Esophagus muscularis mucosa (tissue), 4 donors: ENCODE results near the gene ZBTB48. TPM values are rescaled to one million over a fixed set of nuclear protein-coding genes. Genes with fewer than 3 reads are reported as not detected.

ENCODE experiments used
- DNase-seq: peaks from one replicate; pipeline ENCODE4 v3.0.0-alpha.2; 2017; ENCODE audit errors: extremely low spot score
- H3K27ac ChIP-seq, 4 donors: fragments of 200-600 bp; sonication (generic); replicated peaks in 1 of 4; 1 replicate in 3 of 4; 2 replicates in 1 of 4; pipeline ENCODE4 v1.5.1; 2016 to 2019; ENCODE audit warnings: mild to moderate bottlenecking in 1 of 4
- H3K27me3 ChIP-seq, 4 donors: fragments of 200-600 bp; sonication (generic); one replicate each; pipeline versions ENCODE4 v1.5.1 to v1.6.0; 2016 to 2019
- H3K36me3 ChIP-seq, 4 donors: fragments of 200-600 bp; sonication (generic); one replicate each; pipeline ENCODE4 v1.5.1; 2016 to 2019
- H3K4me1 ChIP-seq, 4 donors: fragments of 200-600 bp; sonication (generic); one replicate each; pipeline ENCODE4 v1.5.1; 2016 to 2019
- H3K4me3 ChIP-seq, 4 donors: fragments of 200-600 bp; sonication (generic); 1 replicate in 2 of 4; 2 replicates in 2 of 4; pipeline ENCODE4 v1.5.1; 2016 to 2019; ENCODE audit warnings: mild to moderate bottlenecking in 4 of 4, moderate library complexity in 1 of 4
- H3K9me3 ChIP-seq, 4 donors: fragments of 200-600 bp; sonication (generic); 1 replicate in 3 of 4; 2 replicates in 1 of 4; pipeline ENCODE4 v1.5.1; 2016 to 2019
- EP300 ChIP-seq: sonication (generic); formaldehyde crosslinking; IDR thresholded peaks from one replicate; pipeline ENCODE4 v1.6.1; 2017; ENCODE audit warnings: antibody characterized with exemption
- POLR2A ChIP-seq: fragments of 450-650 bp; IDR thresholded peaks from one replicate; pipeline ENCODE4 v1.6.1; 2017; ENCODE audit warnings: antibody characterized with exemption, moderate library complexity, mild to moderate bottlenecking, low read depth
- POLR2AphosphoS5 ChIP-seq, 2 donors: sonication (generic); formaldehyde crosslinking; IDR thresholded peaks; one replicate each; pipeline ENCODE4 v1.6.1; 2017; ENCODE audit warnings: antibody characterized with exemption in 2 of 2
- WGBS: methylation state at CpG from one replicate; pipeline ENCODE4 v1.1.5; 2018; 5-methylcytosine and 5-hydroxymethylcytosine counted together
- intact Hi-C: fragments of 100-400 bp; cut with DNase I; formaldehyde crosslinking; loops from one replicate; pipeline ENCODE4 v1.15.1; 2023
- total RNA-seq, 4 donors: library from RNA; depleted of rRNA; stranded (reverse); fragments of >200 nt; gene quantifications; one replicate each; pipeline versions ENCODE4 v1.1.0 to v1.2.1, GENCODE V29; 2016
- TF ChIP-seq, protein P1 (sequence below), 3 experiments: fragments of 200-600 bp in 2 of 3; fragments of 450-650 bp in 1 of 3; sonication (generic) in 2 of 3; IDR thresholded peaks; one replicate each; pipeline ENCODE4 v1.5.1; 2017 to 2019; ENCODE audit warnings: antibody characterized with exemption in 3 of 3, mild to moderate bottlenecking in 2 of 3, moderate library complexity in 1 of 3

The ZBTB48 gene
- total RNA-seq, 4 donors from 2014 or later = 15.0 to 24.9 (median 16.4) TPM

DNA sequence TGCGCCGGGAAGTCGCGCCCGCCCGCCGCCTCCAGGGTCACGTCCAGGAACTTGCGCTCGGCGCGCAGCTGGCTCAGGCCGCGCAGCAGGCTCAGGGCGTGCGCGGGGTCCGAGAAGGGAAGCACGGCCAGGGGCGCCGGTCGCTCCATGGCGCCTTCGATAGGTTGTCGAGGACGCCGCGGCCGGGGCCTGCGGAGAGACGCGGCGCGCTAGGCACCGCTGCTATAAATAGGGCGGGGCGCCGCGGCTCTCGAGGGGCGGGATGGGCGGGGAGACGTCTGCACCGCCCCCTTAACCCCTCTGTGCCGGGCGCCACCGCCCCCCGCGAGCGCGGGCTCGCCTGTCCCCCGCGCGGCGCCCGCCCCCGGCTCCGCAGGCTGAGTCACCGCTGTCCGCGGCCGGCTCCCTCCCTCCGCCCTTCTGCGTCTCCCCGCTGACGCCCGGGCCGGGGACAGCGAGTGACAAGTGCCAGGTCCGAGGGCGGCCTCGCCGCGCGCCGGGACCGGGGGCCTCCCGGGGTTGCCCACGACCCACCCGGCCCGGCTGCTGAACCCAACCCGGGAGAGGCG is 23.0 kb downstream of the ZBTB48 start, which contains the start of gene KLHL21:
TSS of gene KLHL21 (minus strand) at position 201 of the 569 bp plus-strand sequence. CDS start at position 149, 52 bp downstream.
- 0% methylated on average over 9 of the region's 84 CpGs for WGBS
- H3K9me3 ChIP-seq = no peaks in the 10 kb centered on the region
- TF ChIP-seq, protein P1, sequence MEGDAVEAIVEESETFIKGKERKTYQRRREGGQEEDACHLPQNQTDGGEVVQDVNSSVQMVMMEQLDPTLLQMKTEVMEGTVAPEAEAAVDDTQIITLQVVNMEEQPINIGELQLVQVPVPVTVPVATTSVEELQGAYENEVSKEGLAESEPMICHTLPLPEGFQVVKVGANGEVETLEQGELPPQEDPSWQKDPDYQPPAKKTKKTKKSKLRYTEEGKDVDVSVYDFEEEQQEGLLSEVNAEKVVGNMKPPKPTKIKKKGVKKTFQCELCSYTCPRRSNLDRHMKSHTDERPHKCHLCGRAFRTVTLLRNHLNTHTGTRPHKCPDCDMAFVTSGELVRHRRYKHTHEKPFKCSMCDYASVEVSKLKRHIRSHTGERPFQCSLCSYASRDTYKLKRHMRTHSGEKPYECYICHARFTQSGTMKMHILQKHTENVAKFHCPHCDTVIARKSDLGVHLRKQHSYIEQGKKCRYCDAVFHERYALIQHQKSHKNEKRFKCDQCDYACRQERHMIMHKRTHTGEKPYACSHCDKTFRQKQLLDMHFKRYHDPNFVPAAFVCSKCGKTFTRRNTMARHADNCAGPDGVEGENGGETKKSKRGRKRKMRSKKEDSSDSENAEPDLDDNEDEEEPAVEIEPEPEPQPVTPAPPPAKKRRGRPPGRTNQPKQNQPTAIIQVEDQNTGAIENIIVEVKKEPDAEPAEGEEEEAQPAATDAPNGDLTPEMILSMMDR (IDR thresholded peaks at IDR 0.05) = no peak
- TF ChIP-seq POLR2AphosphoS5 (IDR thresholded peaks at IDR 0.05) = peak; percentile 81 to 96
- peak; percentile 73 for TF ChIP-seq POLR2A
- no peak for TF ChIP-seq EP300
- intact Hi-C loops = no loop called here
- no peaks in the 10 kb centered on the region for H3K27me3 ChIP-seq
- H3K36me3 ChIP-seq = peaks cover 12 to 20% (median 17%) of the 10 kb centered on the region in 4 donors
- H3K27ac ChIP-seq = peak within 1 kb of the TSS; percentile 96 to 99 (median 98)
- DNase-seq = peak; percentile 95
- H3K4me3 ChIP-seq = peak within 1 kb of the TSS; percentile 70 to 83 (median 76)
- H3K4me1 ChIP-seq = peaks cover 50 to 74% (median 67%) of the 10 kb centered on the region in 4 donors

DNA sequence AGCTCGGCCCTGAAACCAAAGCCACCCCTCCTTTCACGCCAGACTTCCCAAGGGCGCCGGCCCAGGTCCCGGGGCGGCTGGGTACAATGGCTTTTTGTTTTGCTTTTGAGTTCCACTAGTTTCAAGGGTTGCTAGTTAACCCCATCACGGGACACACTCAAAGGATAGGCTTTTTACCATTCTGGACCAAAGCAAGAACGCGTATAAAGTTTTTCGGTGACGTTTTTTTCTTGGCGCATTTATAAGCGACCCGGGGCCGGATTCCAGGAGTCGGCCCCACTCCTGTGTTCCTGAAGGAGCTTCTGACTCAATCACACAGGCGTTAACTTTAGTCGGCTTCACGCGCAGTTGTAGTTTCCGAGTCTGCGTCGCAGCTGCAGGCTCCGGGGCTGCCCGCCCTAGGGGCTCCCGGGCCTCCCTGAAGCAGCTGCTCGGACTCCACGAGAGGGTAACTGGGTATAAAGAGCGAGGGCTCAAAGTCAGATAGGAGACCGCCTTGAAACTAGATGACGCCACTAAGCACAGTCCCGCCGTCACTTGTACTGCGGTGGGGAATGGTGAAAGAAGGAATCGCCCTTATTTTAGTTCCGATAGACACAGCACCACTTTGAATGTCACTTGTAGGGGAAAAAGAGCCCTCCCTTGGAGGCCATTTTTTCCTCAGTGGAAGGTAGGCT is 23.6 kb downstream of the ZBTB48 start:
- WGBS = 3% methylated on average over 26 of the region's 36 CpGs
- Histone ChIP-seq H3K36me3 (peaks cover 6 to 14% (median 11%) of the 10 kb centered on the region in 4 donors), H3K9me3 (no peaks in the 10 kb centered on the region), H3K4me1 (peaks cover 43 to 73% (median 64%) of the 10 kb centered on the region in 4 donors), H3K4me3 (peak overlapping the region; percentile 70 to 83 (median 76)), H3K27ac (peak overlapping the region; percentile 96 to 99 (median 98)), H3K27me3 (no peaks in the 10 kb centered on the region)
- intact Hi-C loops = no loop called here
- DNase-seq = no peak
- TF ChIP-seq EP300 = no peak
- TF ChIP-seq POLR2A = peak; percentile 47
- peak; percentile 1 to 72 for TF ChIP-seq POLR2AphosphoS5 (IDR thresholded peaks at IDR 0.05)

DNA sequence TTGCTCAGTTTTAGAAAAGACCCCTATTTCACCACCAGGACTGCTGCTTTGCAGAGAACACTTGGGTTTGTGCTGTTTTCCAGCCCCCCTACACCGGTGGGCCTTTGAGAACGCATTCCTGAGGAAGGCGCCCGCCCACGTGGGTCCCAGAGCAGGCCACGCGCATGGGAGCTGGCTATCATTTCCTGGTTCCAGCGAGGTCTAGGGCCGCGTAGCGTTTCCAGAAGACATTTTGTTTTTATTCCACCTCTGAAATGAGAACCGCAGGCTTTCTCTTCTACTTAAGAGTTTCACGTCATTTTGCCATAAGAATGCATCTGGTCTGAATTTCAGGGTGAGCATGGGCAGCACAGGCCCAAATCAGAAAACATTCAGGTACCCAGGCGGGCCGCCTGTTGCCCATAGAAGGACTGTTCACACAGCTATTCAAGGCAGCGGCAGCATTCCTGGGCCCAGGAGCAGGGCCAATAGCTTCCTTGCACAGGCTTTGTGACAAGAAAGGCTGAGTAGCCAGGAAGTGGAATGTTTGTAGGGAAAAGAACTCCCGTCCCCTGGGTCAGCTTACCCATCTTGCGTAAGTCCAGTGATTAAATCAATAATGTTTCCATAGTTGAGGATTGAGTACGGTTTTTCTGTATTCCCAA is 24.2 kb downstream of the ZBTB48 start:
- 16% methylated on average over 19 of the region's 19 CpGs for WGBS
- no peaks in the 10 kb centered on the region for H3K9me3 ChIP-seq
- H3K4me3 ChIP-seq = peak overlapping the region; percentile 70 to 83 (median 76)
- no peaks in the 10 kb centered on the region for H3K27me3 ChIP-seq
- H3K27ac ChIP-seq = peak overlapping the region; percentile 96 to 99 (median 98)
- intact Hi-C loops = no loop called here
- TF ChIP-seq, protein P1 (IDR thresholded peaks at IDR 0.05) = peak in 1 of 3 experiments; percentile 15
- peak; percentile 50 for TF ChIP-seq EP300
- no peak for TF ChIP-seq POLR2A
- peak; percentile 81 to 87 for TF ChIP-seq POLR2AphosphoS5 (IDR thresholded peaks at IDR 0.05)
- peaks cover 38 to 72% (median 63%) of the 10 kb centered on the region in 4 donors for H3K4me1 ChIP-seq
- DNase-seq = no peak
- H3K36me3 ChIP-seq = peaks cover 0 to 7% (median 4%) of the 10 kb centered on the region in 4 donors

DNA sequence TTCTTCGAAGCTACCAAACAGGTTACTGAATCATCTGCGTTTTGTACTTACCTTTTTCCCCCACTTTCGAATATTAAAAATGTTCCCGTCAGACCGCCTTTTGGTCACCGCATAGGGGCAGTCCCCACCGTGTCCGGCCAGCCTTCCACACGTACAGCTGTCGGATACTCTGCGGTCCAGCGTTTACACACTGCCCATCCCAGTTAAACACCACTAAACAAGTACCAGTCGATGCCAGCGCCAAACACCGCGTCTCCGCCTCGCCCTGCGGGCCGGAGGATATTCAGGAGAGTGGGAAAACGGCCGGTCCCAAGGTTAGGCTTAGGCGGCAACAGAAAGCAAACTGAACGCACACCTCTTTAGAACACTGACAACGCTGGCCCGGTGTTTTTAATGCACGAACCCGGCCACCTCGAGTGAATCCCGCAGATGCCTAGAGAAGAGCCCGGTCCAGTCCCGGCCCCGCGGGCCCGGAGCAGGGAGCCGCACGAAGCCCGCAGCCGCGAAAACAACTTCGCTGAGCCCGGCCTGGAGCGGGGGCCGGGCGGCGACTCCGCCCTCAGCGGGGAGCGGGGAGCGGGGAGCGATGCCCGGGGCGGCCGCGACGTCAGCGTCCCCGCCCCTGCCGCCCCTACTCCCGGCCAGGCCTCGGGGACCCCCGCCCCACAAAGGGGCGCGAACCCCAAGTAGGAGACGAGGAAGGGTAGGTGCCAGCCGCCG is 33.0 kb downstream of the ZBTB48 start:
- no peak for DNase-seq
- Histone ChIP-seq H3K4me3 (peak overlapping the region; percentile 91 to 100 (median 98)), H3K27ac (peak overlapping the region; percentile 91 to 100 (median 96)), H3K4me1 (peaks cover 31 to 70% (median 67%) of the 10 kb centered on the region in 4 donors), H3K9me3 (no peaks in the 10 kb centered on the region), H3K36me3 (peaks cover 0 to 9% (median 4%) of the 10 kb centered on the region in 4 donors), H3K27me3 (no peaks in the 10 kb centered on the region)
- intact Hi-C loops = no loop called here
- WGBS = under 1% methylated on average over 44 of the region's 67 CpGs
- peak in 1 of 2 donors; percentile 75 for TF ChIP-seq POLR2AphosphoS5 (IDR thresholded peaks at IDR 0.05)
- TF ChIP-seq, protein P1 (IDR thresholded peaks at IDR 0.05) = peak in 1 of 3 experiments; percentile 19
- no peak for TF ChIP-seq EP300
- TF ChIP-seq POLR2A = peak; percentile 72
